Astrocyte (in vitro differentiated cells and primary cell): Measurements from ENCODE around the gene OR14I1. TPM values are rescaled to one million over a fixed set of nuclear protein-coding genes. Genes with fewer than 3 reads are reported as not detected.

Source experiments
- DNase-seq: peaks from one replicate; pipeline ENCODE4 v3.0.0-alpha.2; 2010; ENCODE audit warnings: low read depth
- FAIRE-seq: peaks from 2 replicates; lab custom pipeline; 2011; peaks lifted over from hg19 to GRCh38; lab: Jason Lieb, UNC
- H2AFZ ChIP-seq: 2 replicates; pipeline ENCODE4 v1.6.0; 2012; ENCODE audit warnings: low read depth, low read length, inconsistent platforms
- H3K27ac ChIP-seq: 2 replicates; pipeline ENCODE4 v1.5.1; 2011; ENCODE audit warnings: low read depth, low read length, inconsistent platforms
- H3K27me3 ChIP-seq: 2 replicates; pipeline ENCODE4 v1.6.0; 2011; ENCODE audit warnings: low read length, inconsistent platforms; ENCODE audit not compliant: insufficient read depth
- H3K36me3 ChIP-seq: 2 replicates; pipeline ENCODE4 v1.5.1; 2011; ENCODE audit warnings: low read length, inconsistent platforms; ENCODE audit not compliant: insufficient read depth
- H3K4me1 ChIP-seq: 2 replicates; pipeline ENCODE4 v1.5.1; 2011; ENCODE audit warnings: low read length, inconsistent platforms; ENCODE audit not compliant: insufficient read depth
- H3K4me2 ChIP-seq: 2 replicates; pipeline ENCODE4 v1.6.0; 2012; ENCODE audit warnings: low read length, inconsistent platforms
- H3K4me3 ChIP-seq: 2 replicates; pipeline ENCODE4 v1.5.1; 2011; ENCODE audit warnings: low read depth, mild to moderate bottlenecking, low read length, inconsistent platforms; ENCODE audit not compliant: insufficient read depth
- H3K79me2 ChIP-seq: 2 replicates; pipeline ENCODE4 v1.6.0; 2012; ENCODE audit warnings: mild to moderate bottlenecking, low read length, inconsistent platforms; ENCODE audit not compliant: insufficient read depth
- H3K9ac ChIP-seq: 2 replicates; pipeline ENCODE4 v1.6.0; 2012; ENCODE audit warnings: mild to moderate bottlenecking, low read length, inconsistent platforms
- H3K9me3 ChIP-seq: 2 replicates; pipeline ENCODE4 v1.5.1; 2012; ENCODE audit warnings: low read depth, mild to moderate bottlenecking, low read length, inconsistent platforms; ENCODE audit not compliant: insufficient read depth
- H4K20me1 ChIP-seq: 2 replicates; pipeline ENCODE4 v1.6.0; 2012; ENCODE audit warnings: low read length, inconsistent platforms; ENCODE audit not compliant: insufficient read depth
- H3K27ac Mint-ChIP-seq: one replicate; pipeline ENCODE4 v1.8.0; 2021; ENCODE audit warnings: mild to moderate bottlenecking, mixed read lengths; ENCODE audit not compliant: unreplicated experiment
- H3K27me3 Mint-ChIP-seq: one replicate; pipeline ENCODE4 v1.8.0; 2021; ENCODE audit warnings: low read depth, mixed read lengths; ENCODE audit not compliant: unreplicated experiment
- H3K36me3 Mint-ChIP-seq: one replicate; pipeline ENCODE4 v1.8.0; 2021; ENCODE audit warnings: low read depth, mixed read lengths; ENCODE audit not compliant: unreplicated experiment
- H3K4me1 Mint-ChIP-seq: one replicate; pipeline ENCODE4 v1.8.0; 2021; ENCODE audit warnings: low read depth, mixed read lengths; ENCODE audit not compliant: unreplicated experiment
- H3K4me3 Mint-ChIP-seq: one replicate; pipeline ENCODE4 v1.8.0; 2021; ENCODE audit warnings: mild to moderate bottlenecking, moderate library complexity, mixed read lengths; ENCODE audit not compliant: unreplicated experiment
- H3K9me3 Mint-ChIP-seq: one replicate; pipeline ENCODE4 v1.8.0; 2021; ENCODE audit warnings: mild to moderate bottlenecking, mixed read lengths; ENCODE audit not compliant: unreplicated experiment
- EZH2 ChIP-seq: IDR thresholded peaks from 2 replicates; pipeline ENCODE4 v1.6.1; 2012; ENCODE audit warnings: mild to moderate bottlenecking, low read length, inconsistent platforms; ENCODE audit not compliant: insufficient read depth
- total RNA-seq: library from RNA; stranded (reverse); gene quantifications from 2 replicates; pipeline ENCODE4 v1.2.1, GENCODE V29; 2021
- TF ChIP-seq, protein P1 (sequence below): IDR thresholded peaks from 2 replicates; pipeline ENCODE4 v1.5.1; 2011; ENCODE audit warnings: low read depth, mild to moderate bottlenecking, inconsistent platforms, low read length, moderate library complexity; ENCODE audit not compliant: insufficient read depth

Gene OR14I1
- total RNA-seq, 1 donor from 2014 or later: not detected

GRCh38 chr1:248691567-248692155 lies 10.9 kb downstream of the OR14I1 start:
- Histone ChIP-seq H3K9ac (no peak overlapping the region), H2AFZ (no peak overlapping the region), H3K79me2 (no peaks in the 10 kb centered on the region), H4K20me1 (no peaks in the 10 kb centered on the region), H3K9me3 (peaks cover 9% of the 10 kb centered on the region), H3K4me3 (no peak overlapping the region), H3K4me2 (no peak overlapping the region), H3K27me3 (no peaks in the 10 kb centered on the region), H3K36me3 (no peaks in the 10 kb centered on the region), H3K27ac (no peak overlapping the region), H3K4me1 (no peaks in the 10 kb centered on the region)
- peaks cover 26% of the 10 kb centered on the region for H3K9me3 Mint-ChIP-seq
- FAIRE-seq (no peak), DNase-seq (no peak)
- H3K27ac Mint-ChIP-seq: no peak overlapping the region
- H3K27me3 Mint-ChIP-seq: no peaks in the 10 kb centered on the region
- H3K4me1 Mint-ChIP-seq: no peaks in the 10 kb centered on the region
- H3K36me3 Mint-ChIP-seq: no peaks in the 10 kb centered on the region
- no peak overlapping the region for H3K4me3 Mint-ChIP-seq
- TF ChIP-seq, protein P1, sequence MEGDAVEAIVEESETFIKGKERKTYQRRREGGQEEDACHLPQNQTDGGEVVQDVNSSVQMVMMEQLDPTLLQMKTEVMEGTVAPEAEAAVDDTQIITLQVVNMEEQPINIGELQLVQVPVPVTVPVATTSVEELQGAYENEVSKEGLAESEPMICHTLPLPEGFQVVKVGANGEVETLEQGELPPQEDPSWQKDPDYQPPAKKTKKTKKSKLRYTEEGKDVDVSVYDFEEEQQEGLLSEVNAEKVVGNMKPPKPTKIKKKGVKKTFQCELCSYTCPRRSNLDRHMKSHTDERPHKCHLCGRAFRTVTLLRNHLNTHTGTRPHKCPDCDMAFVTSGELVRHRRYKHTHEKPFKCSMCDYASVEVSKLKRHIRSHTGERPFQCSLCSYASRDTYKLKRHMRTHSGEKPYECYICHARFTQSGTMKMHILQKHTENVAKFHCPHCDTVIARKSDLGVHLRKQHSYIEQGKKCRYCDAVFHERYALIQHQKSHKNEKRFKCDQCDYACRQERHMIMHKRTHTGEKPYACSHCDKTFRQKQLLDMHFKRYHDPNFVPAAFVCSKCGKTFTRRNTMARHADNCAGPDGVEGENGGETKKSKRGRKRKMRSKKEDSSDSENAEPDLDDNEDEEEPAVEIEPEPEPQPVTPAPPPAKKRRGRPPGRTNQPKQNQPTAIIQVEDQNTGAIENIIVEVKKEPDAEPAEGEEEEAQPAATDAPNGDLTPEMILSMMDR: no peak
- TF ChIP-seq EZH2: no peak

GRCh38 chr1:248688527-248689298 lies 13.9 kb downstream of the OR14I1 start:
- H3K27ac Mint-ChIP-seq: no peak overlapping the region
- H3K27me3 Mint-ChIP-seq: no peaks in the 10 kb centered on the region
- no peaks in the 10 kb centered on the region for H4K20me1 ChIP-seq
- no peak overlapping the region for H3K4me2 ChIP-seq
- peaks cover 24% of the 10 kb centered on the region for H3K9me3 Mint-ChIP-seq
- H3K9me3 ChIP-seq: peaks cover 5% of the 10 kb centered on the region
- no peaks in the 10 kb centered on the region for H3K4me1 Mint-ChIP-seq
- H3K27me3 ChIP-seq: no peaks in the 10 kb centered on the region
- no peak overlapping the region for H3K9ac ChIP-seq
- H2AFZ ChIP-seq: no peak overlapping the region
- no peak overlapping the region for H3K27ac ChIP-seq
- FAIRE-seq (no peak), DNase-seq (no peak)
- H3K4me3 Mint-ChIP-seq: no peak overlapping the region
- no peak overlapping the region for H3K4me3 ChIP-seq
- TF ChIP-seq, protein P1: no peak
- no peak for TF ChIP-seq EZH2
- no peaks in the 10 kb centered on the region for H3K36me3 Mint-ChIP-seq
- no peaks in the 10 kb centered on the region for H3K4me1 ChIP-seq
- no peaks in the 10 kb centered on the region for H3K36me3 ChIP-seq
- H3K79me2 ChIP-seq: no peaks in the 10 kb centered on the region

DNA sequence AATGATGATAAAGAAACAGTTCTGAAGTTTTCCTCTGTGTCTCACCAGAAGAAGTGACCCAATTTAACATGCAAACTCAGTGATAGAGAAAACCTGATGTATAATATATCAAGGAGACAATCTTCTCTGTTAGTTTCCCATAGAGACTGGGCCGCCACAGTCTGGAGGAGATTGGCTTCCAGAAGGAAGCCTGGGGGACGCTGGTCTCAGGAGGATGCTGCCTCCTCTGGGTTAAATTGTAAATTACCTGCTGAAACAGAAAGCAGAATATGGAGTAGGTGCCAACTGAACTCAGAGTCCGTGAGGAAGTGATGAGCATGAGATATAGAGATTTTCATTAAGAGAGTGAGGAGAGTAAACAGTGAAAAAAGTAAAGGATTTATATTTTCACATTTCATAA lies 15.8 kb downstream of the OR14I1 start:
- Histone ChIP-seq H3K79me2 (no peaks in the 10 kb centered on the region), H3K4me2 (no peak overlapping the region), H3K4me3 (no peak overlapping the region), H3K9me3 (peaks cover 5% of the 10 kb centered on the region), H4K20me1 (no peaks in the 10 kb centered on the region), H2AFZ (no peak overlapping the region), H3K27ac (no peak overlapping the region), H3K4me1 (no peaks in the 10 kb centered on the region), H3K9ac (no peak overlapping the region), H3K27me3 (no peaks in the 10 kb centered on the region), H3K36me3 (no peaks in the 10 kb centered on the region)
- no peaks in the 10 kb centered on the region for H3K36me3 Mint-ChIP-seq
- no peak for FAIRE-seq
- DNase-seq: no peak
- H3K9me3 Mint-ChIP-seq: peaks cover 12% of the 10 kb centered on the region
- H3K27me3 Mint-ChIP-seq: no peaks in the 10 kb centered on the region
- H3K4me3 Mint-ChIP-seq: no peak overlapping the region
- TF ChIP-seq, protein P1: no peak
- no peak for TF ChIP-seq EZH2
- no peak overlapping the region for H3K27ac Mint-ChIP-seq
- no peaks in the 10 kb centered on the region for H3K4me1 Mint-ChIP-seq
